ENCODE measurements around the gene TTYH2. TPM values are rescaled to one million over a fixed set of nuclear protein-coding genes. Genes with fewer than 3 reads are reported as not detected.

The TTYH2 gene
- total RNA-seq, 4 donors from 2014 or later = 12.4 to 24.7 (median 18.8) TPM

DNA sequence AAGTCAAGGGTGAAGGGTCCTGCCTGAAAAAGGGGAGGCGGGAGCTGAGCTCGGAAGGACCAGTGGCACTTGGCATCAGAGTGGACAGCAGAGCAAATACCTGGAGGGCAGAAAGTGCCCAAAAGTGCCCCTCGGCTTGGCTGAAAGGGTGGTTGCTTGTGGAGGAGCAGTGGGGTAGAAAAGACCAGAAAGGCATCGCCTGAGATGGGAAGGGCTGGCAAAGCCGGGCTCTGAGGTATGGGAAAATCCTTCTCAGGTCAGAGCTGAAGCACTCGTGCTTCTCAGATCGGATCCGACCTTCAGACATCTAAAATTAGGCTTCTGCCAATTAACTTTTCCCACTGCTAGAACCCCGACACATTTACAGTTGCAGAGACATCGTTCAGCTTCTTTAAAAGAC is 11.4 kb upstream of the TTYH2 start:
- intact Hi-C loops (cut with DNase I) = no loop called here
- no peak for DNase-seq
- no peak overlapping the region for H3K27ac ChIP-seq
- peaks cover 0 to 7% of the 10 kb centered on the region in 2 donors for H3K36me3 ChIP-seq
- WGBS, 2 donors = 73 to 74% methylated on average over 10 of the region's 10 CpGs
- no peaks in the 10 kb centered on the region for H3K9me3 ChIP-seq
- TF ChIP-seq POLR2A (IDR thresholded peaks at IDR 0.05) (no peak), CTCF (IDR thresholded peaks at IDR 0.05) (no peak)
- H3K4me3 ChIP-seq (replicated peaks in 1 of 3) = no peak overlapping the region
- peaks cover 17 to 28% of the 10 kb centered on the region in 2 donors for H3K4me1 ChIP-seq
- H3K27me3 ChIP-seq = no peaks in the 10 kb centered on the region

- Histone ChIP-seq H3K9me3 (no peaks in the 10 kb centered on the region), H3K27me3 (no peaks in the 10 kb centered on the region), H3K4me3 (replicated peaks in 1 of 3) (no peak overlapping the region), H3K27ac (no peak overlapping the region), H3K36me3 (peaks cover under 1 to 16% of the 10 kb centered on the region in 2 donors), H3K4me1 (peaks cover 17 to 28% of the 10 kb centered on the region in 2 donors)
- WGBS, 2 donors = 23 to 29% methylated on average over 15 of the region's 15 CpGs
- intact Hi-C loops (cut with DNase I) = no loop called here
- no peak for DNase-seq
- TF ChIP-seq POLR2A (IDR thresholded peaks at IDR 0.05) (no peak), CTCF (IDR thresholded peaks at IDR 0.05) (no peak)
Measured at GRCh38 chr17:74202938-74203337, 10.4 kb upstream of the TTYH2 start.

GRCh38 chr17:74203439-74204240 is 9.7 kb upstream of the TTYH2 start, which contains the start of gene RPL38:
Gene RPL38 (plus strand): TSS chr17:74203678. CDS start chr17:74203956, 278 bp downstream.
- peak; percentile 95 to 98 for DNase-seq
- Histone ChIP-seq H3K9me3 (no peaks in the 10 kb centered on the region), H3K4me1 (peaks cover 17 to 28% of the 10 kb centered on the region in 2 donors), H3K36me3 (peaks cover 2 to 18% of the 10 kb centered on the region in 2 donors), H3K27me3 (no peaks in the 10 kb centered on the region), H3K4me3 (replicated peaks in 1 of 3) (peak within 1 kb of the TSS; percentile 34 to 82 (median 59)), H3K27ac (peak within 1 kb of the TSS; percentile 59 to 95 (median 81))
- 1% methylated on average over 41 to 42 of the region's 53 CpGs for WGBS, 2 donors
- peak; percentile 80 to 98 (median 92) for TF ChIP-seq CTCF (IDR thresholded peaks at IDR 0.05)
- peak in 1 of 2 donors; percentile 83 for TF ChIP-seq POLR2A (IDR thresholded peaks at IDR 0.05)
- intact Hi-C loops (cut with DNase I) = no loop called here

GRCh38 chr17:74204474-74204873 is 8.9 kb upstream of the TTYH2 start:
- WGBS, 2 donors = 55% methylated on average over 14 of the region's 14 CpGs
- no peaks in the 10 kb centered on the region for H3K9me3 ChIP-seq
- no peak for TF ChIP-seq POLR2A (IDR thresholded peaks at IDR 0.05)
- peak in 1 of 6 experiments; percentile 3 for TF ChIP-seq CTCF (IDR thresholded peaks at IDR 0.05)
- peak overlapping the region in 1 of 3 donors; percentile 82 for H3K4me3 ChIP-seq (replicated peaks in 1 of 3)
- H3K4me1 ChIP-seq = peaks cover 17 to 28% of the 10 kb centered on the region in 2 donors
- H3K27me3 ChIP-seq = no peaks in the 10 kb centered on the region
- DNase-seq = no peak
- peaks cover 10 to 26% of the 10 kb centered on the region in 2 donors for H3K36me3 ChIP-seq
- peak overlapping the region in 1 of 3 donors; percentile 95 for H3K27ac ChIP-seq
- intact Hi-C loops (cut with DNase I) = no loop called here

- intact Hi-C loops (cut with DNase I) = loop anchor here (5.0 kb wide), 1 partner anchor 157 kb away; the partner anchor contains the start of gene BTBD17
- DNase-seq = no peak
- Histone ChIP-seq H3K27me3 (no peaks in the 10 kb centered on the region), H3K4me3 (replicated peaks in 1 of 3) (no peak overlapping the region), H3K4me1 (peaks cover 17 to 32% of the 10 kb centered on the region in 2 donors), H3K9me3 (no peaks in the 10 kb centered on the region), H3K36me3 (peaks cover 17 to 26% of the 10 kb centered on the region in 2 donors), H3K27ac (no peak overlapping the region)
- TF ChIP-seq POLR2A (IDR thresholded peaks at IDR 0.05) = no peak
- TF ChIP-seq CTCF (IDR thresholded peaks at IDR 0.05) = no peak
- 77 to 88% methylated on average over 3 of the region's 3 CpGs for WGBS, 2 donors
Measured at GRCh38 chr17:74205274-74205673, 8.1 kb upstream of the TTYH2 start.
